Sigmoid colon (tissue), 4 donors: ENCODE data around the gene LDLRAD4.

ENCODE experiments used
- EP300 ChIP-seq, 4 donors: sonication (generic); formaldehyde crosslinking; IDR thresholded peaks; one replicate each; pipeline ENCODE4 v1.6.1; 2017; ENCODE audit warnings: antibody characterized with exemption in 4 of 4
- POLR2A ChIP-seq, 2 donors: fragments of 450-650 bp; IDR thresholded peaks; one replicate each; pipeline ENCODE4 v1.6.1; 2016; ENCODE audit warnings: antibody characterized with exemption in 2 of 2, mild to moderate bottlenecking in 2 of 2, moderate library complexity in 2 of 2
- POLR2AphosphoS5 ChIP-seq, 4 donors: sonication (generic); formaldehyde crosslinking; IDR thresholded peaks; one replicate each; pipeline ENCODE4 v1.6.1; 2017; ENCODE audit warnings: antibody characterized with exemption in 4 of 4
- TF ChIP-seq, protein P1 (sequence below), 4 experiments: fragments of 450-650 bp in 3 of 4; fragments of 200-600 bp in 1 of 4; IDR thresholded peaks; one replicate each; pipeline ENCODE4 v1.5.1; 2016 to 2019; ENCODE audit warnings: antibody characterized with exemption in 4 of 4, mild to moderate bottlenecking in 3 of 4, moderate library complexity in 2 of 4

DNA sequence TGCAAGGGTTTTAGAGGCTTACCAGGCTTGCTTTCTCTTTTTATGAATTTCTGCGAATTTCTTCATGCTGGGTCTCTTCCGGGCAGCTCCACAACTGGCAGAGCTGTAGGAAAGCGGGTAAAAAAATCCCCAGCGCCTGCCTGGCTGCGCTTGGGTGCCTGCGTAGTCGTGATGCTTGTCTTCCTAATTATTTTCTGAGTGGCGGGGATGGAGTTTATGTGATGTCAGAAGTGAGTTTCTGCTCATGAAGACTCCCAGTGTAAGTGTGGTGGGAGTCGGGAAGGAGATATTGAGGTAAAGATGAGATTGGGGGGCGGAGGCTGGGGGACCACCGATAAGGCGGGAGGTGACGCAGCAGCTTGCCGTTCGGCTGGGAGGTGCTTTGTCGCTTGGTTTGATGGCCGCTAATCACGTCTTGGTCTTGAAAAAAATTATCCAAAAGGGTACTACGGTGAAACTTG is 229.8 kb downstream of the LDLRAD4 start:
- TF ChIP-seq, protein P1, sequence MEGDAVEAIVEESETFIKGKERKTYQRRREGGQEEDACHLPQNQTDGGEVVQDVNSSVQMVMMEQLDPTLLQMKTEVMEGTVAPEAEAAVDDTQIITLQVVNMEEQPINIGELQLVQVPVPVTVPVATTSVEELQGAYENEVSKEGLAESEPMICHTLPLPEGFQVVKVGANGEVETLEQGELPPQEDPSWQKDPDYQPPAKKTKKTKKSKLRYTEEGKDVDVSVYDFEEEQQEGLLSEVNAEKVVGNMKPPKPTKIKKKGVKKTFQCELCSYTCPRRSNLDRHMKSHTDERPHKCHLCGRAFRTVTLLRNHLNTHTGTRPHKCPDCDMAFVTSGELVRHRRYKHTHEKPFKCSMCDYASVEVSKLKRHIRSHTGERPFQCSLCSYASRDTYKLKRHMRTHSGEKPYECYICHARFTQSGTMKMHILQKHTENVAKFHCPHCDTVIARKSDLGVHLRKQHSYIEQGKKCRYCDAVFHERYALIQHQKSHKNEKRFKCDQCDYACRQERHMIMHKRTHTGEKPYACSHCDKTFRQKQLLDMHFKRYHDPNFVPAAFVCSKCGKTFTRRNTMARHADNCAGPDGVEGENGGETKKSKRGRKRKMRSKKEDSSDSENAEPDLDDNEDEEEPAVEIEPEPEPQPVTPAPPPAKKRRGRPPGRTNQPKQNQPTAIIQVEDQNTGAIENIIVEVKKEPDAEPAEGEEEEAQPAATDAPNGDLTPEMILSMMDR (IDR thresholded peaks at IDR 0.05): no peak
- TF ChIP-seq POLR2A (IDR thresholded peaks at IDR 0.05) (no peak), EP300 (IDR thresholded peaks at IDR 0.05) (no peak), POLR2AphosphoS5 (IDR thresholded peaks at IDR 0.05) (no peak)
